Gastrocnemius medialis (tissue), 4 donors: Measurements from ENCODE around the gene PLPP3.
"Not testable (repeated sequence)": the region's sequence is repeated elsewhere in the genome, so short reads cannot be mapped to it uniquely, and the experiment has no call there.

Experiments
- CTCF ChIP-seq, 5 experiments: fragments of 450-650 bp in 3 of 5; fragments of 200-600 bp in 2 of 5; sonication (generic) in 2 of 5; IDR thresholded peaks in 4 of 5; conservative IDR thresholded peaks in 1 of 5; 1 replicate in 4 of 5; 2 replicates in 1 of 5; pipeline ENCODE4 v1.5.1; 2016 to 2019; ENCODE audit warnings: antibody characterized with exemption in 5 of 5, mild to moderate bottlenecking in 3 of 5, moderate library complexity in 3 of 5
- POLR2A ChIP-seq, 2 donors: fragments of 450-650 bp; IDR thresholded peaks; one replicate each; pipeline ENCODE4 v1.6.1; 2017; ENCODE audit warnings: antibody characterized with exemption in 2 of 2, mild to moderate bottlenecking in 2 of 2, moderate library complexity in 2 of 2

GRCh38 chr1:56610770-56611169 is 31.4 kb upstream of the PLPP3 start:
- not testable (repeated sequence) for TF ChIP-seq CTCF (IDR thresholded peaks at IDR 0.05 in 4 of 5, conservative IDR thresholded peaks at IDR 0.05 in 1 of 5); POLR2A (IDR thresholded peaks at IDR 0.05)
